Stomach (tissue), 9 donors: ENCODE results near the gene CBX2. TPM values are rescaled to one million over a fixed set of nuclear protein-coding genes. Genes with fewer than 3 reads are reported as not detected.

Experiments
- DNase-seq, 2 donors: peaks; one replicate each; pipeline versions ENCODE4 v3.0.0 to v3.0.0-alpha.2; 2013 to 2019
- H3K27ac ChIP-seq, 5 donors: fragments of 200-600 bp in 4 of 5; sonication (generic) in 4 of 5; one replicate each; pipeline ENCODE4 v1.5.1; 2013 to 2019; ENCODE audit warnings: mild to moderate bottlenecking in 1 of 5, moderate library complexity in 1 of 5
- H3K27me3 ChIP-seq, 3 donors: fragments of 200-600 bp; sonication (generic); one replicate each; pipeline ENCODE4 v1.5.1; 2017 to 2019; ENCODE audit warnings: mixed run types in 1 of 3
- H3K36me3 ChIP-seq, 4 donors: fragments of 200-600 bp; sonication (generic); 1 replicate in 3 of 4; 2 replicates in 1 of 4; pipeline ENCODE4 v1.5.1; 2016 to 2019
- H3K4me1 ChIP-seq, 4 donors: fragments of 200-600 bp; sonication (generic); one replicate each; pipeline ENCODE4 v1.5.1; 2016 to 2019
- H3K4me3 ChIP-seq, 4 donors: fragments of 200-600 bp; sonication (generic) in 3 of 4; one replicate each; pipeline ENCODE4 v1.5.1; 2016 to 2019; ENCODE audit warnings: mild to moderate bottlenecking in 1 of 4
- H3K9me3 ChIP-seq, 4 donors: fragments of 200-600 bp; sonication (generic); one replicate each; pipeline ENCODE4 v1.5.1; 2016 to 2019
- EP300 ChIP-seq: sonication (generic); formaldehyde crosslinking; IDR thresholded peaks from one replicate; pipeline ENCODE4 v1.6.1; 2017; ENCODE audit warnings: antibody characterized with exemption
- POLR2A ChIP-seq, 4 donors: fragments of 450-650 bp; IDR thresholded peaks; one replicate each; pipeline ENCODE4 v1.6.1; 2016; ENCODE audit warnings: antibody characterized with exemption in 4 of 4, control low read depth in 2 of 4, mild to moderate bottlenecking in 1 of 4, moderate library complexity in 1 of 4
- POLR2AphosphoS5 ChIP-seq, 3 donors: sonication (generic); formaldehyde crosslinking; IDR thresholded peaks; one replicate each; pipeline ENCODE4 v1.6.1; 2016; ENCODE audit warnings: antibody characterized with exemption in 3 of 3
- WGBS, 5 donors: extraction: QIAGEN DNeasy Blood & Tissue Kit in 3 of 5; methylation state at CpG; one replicate each; pipeline versions ENCODE4 v1.1.5 to v1.1.7; 2013 to 2018; 5-methylcytosine and 5-hydroxymethylcytosine counted together
- intact Hi-C: fragments of 100-400 bp; cut with DNase I; formaldehyde crosslinking; loops from one replicate; pipeline ENCODE4 v1.15.1; 2023; ENCODE audit warnings: low total_unique reads
- polyA plus RNA-seq, 3 donors: library from polyadenylated mRNA; stranded (reverse); fragments of 200-250 nt; gene quantifications; one replicate each; pipeline ENCODE4 v1.2.3, GENCODE V29; 2013
- total RNA-seq, 5 donors: library from RNA; depleted of rRNA; stranded (reverse); fragments of >200 nt; gene quantifications; one replicate each; pipeline versions ENCODE4 v1.1.0 to v1.2.3, GENCODE V29; 2014 to 2016
- TF ChIP-seq, protein P1 (sequence below), 7 experiments: fragments of 450-650 bp in 4 of 7; fragments of 200-600 bp in 3 of 7; sonication (generic) in 3 of 7; IDR thresholded peaks; one replicate each; pipeline ENCODE4 v1.5.1; 2016 to 2019; ENCODE audit warnings: antibody characterized with exemption in 7 of 7, control low read depth in 2 of 7, mild to moderate bottlenecking in 1 of 7
- donor health status: healthy with polysubstance abuse.
- donor health status: Bipolar disorder and iron deficiency.
- donor health status: healthy.

Gene CBX2
- total and polyA plus RNA-seq, 8 donors, result under 0.01 to 1.3 (median 1.0) TPM; not detected in 3

DNA sequence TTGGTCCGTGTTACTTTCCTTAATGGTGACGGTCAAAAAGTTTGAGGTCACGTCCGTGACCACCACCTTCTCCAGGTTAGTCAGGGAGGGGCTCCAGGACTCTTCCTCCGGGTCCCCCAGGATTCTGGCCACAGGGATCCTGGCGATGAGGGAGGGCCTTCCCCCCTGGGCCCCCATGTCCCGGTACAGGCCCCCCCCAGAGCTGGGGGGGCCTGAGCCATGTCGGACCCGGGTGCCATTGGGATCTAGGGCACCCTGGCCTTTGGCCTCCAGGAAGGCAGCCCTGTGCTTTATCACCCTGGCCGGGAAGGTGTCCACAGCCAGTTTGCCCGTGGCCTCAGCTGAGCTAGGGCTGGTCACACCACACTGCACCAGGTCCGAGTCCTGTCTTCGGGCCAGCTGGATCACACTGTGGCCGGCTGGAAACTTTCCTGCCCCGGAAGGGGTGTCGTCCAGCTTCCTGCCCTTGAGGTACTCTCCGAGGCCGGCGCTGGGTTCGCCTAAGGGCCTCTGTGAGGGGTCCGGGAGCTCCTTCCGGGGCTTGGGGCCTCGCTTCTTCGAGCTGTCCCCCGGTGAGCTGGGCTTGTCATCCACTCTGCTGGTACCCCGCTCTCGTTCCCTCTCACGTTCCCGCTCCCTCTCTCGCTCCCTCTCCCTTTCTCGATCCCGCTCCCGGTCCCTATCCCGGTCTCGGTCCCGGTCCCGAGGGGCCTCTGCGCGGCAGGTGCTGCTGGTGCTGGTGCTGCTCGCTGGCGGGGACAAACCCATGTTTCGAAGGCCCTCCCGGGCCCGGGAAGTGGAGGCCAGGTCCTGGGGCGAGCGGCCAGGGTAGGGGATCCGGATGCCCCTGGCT lies 16.9 kb downstream of the CBX2 start:
- peaks cover 47 to 81% (median 67%) of the 10 kb centered on the region in 4 donors for H3K4me1 ChIP-seq
- H3K36me3 ChIP-seq, result peaks cover 0 to 9% (median 6%) of the 10 kb centered on the region in 4 donors
- H3K4me3 ChIP-seq, result no peak overlapping the region
- peaks cover 49 to 81% (median 64%) of the 10 kb centered on the region in 3 donors for H3K27me3 ChIP-seq
- intact Hi-C loops, result loop anchor here (5.0 kb wide), 1 partner anchor 42 kb away; the partner anchor contains the start of gene CBX4
- peak overlapping the region in 1 of 5 donors; percentile 71 for H3K27ac ChIP-seq
- H3K9me3 ChIP-seq, result no peaks in the 10 kb centered on the region
- DNase-seq, result no peak
- WGBS, 5 donors, result 87 to 95% (median 92%) methylated on average over 36 to 47 of the region's 47 CpGs
- TF ChIP-seq EP300 (no peak), POLR2AphosphoS5 (IDR thresholded peaks at IDR 0.05) (no peak), POLR2A (IDR thresholded peaks at IDR 0.05) (no peak)
- TF ChIP-seq, protein P1, sequence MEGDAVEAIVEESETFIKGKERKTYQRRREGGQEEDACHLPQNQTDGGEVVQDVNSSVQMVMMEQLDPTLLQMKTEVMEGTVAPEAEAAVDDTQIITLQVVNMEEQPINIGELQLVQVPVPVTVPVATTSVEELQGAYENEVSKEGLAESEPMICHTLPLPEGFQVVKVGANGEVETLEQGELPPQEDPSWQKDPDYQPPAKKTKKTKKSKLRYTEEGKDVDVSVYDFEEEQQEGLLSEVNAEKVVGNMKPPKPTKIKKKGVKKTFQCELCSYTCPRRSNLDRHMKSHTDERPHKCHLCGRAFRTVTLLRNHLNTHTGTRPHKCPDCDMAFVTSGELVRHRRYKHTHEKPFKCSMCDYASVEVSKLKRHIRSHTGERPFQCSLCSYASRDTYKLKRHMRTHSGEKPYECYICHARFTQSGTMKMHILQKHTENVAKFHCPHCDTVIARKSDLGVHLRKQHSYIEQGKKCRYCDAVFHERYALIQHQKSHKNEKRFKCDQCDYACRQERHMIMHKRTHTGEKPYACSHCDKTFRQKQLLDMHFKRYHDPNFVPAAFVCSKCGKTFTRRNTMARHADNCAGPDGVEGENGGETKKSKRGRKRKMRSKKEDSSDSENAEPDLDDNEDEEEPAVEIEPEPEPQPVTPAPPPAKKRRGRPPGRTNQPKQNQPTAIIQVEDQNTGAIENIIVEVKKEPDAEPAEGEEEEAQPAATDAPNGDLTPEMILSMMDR (IDR thresholded peaks at IDR 0.05), result no peak

DNA sequence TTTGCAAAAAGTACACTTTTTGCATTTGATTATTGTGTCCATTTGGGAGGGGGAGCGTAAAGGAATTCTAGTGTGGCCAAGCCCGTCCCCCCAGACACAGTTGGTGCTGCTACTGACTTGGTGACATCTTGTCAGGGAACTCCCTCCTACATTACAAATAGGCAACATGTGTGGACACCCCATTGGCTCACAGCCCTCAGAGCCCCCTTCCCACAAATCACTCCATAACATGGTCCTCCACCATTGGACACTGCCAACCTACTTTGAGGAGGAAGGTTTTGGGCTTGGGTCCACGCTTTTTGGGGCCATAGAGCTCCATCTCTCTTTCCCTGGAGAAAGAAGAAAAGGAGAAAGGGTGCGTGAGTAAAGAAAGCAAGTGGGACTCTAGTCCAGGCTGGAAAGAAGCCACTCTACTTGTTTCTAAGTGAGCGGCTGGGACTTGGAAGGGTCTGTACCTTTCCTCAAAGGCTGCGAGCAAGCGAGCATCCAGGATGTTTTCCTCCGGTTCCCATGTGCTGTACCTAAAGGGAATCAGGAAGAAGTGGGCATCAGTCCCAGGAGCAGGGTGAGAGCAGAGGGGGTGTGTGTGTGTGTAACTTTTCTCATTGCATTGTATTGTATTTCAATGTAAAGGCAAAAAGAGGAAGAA lies 18.0 kb downstream of the CBX2 start:
- Histone ChIP-seq H3K4me1 (peaks cover 48 to 81% (median 69%) of the 10 kb centered on the region in 4 donors), H3K36me3 (peaks cover 0 to 9% (median 6%) of the 10 kb centered on the region in 4 donors)

DNA sequence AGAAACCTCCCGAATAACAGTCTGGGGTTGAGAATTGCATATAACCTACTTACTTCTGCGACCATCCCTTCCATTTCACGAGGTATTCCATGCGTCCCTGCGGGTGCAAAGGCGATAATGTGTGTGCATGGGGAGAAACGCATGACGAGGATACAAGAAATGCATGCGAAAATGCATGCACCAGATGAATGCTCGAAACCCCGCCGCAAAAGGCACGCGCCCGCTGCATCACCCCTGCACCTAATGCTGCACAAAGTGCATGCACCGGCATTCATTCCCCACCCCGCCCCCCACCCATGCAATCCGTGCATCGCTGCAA lies 18.5 kb downstream of the CBX2 start:
- TF ChIP-seq, protein P1 (IDR thresholded peaks at IDR 0.05), result no peak
- Histone ChIP-seq H3K27ac (peak overlapping the region; percentile 78 to 88 (median 87)), H3K9me3 (no peaks in the 10 kb centered on the region), H3K4me1 (peaks cover 48 to 81% (median 70%) of the 10 kb centered on the region in 4 donors), H3K27me3 (peaks cover 49 to 81% (median 64%) of the 10 kb centered on the region in 3 donors), H3K36me3 (peaks cover 0 to 9% (median 6%) of the 10 kb centered on the region in 4 donors), H3K4me3 (peak overlapping the region; percentile 54 to 75 (median 70))
- 1 to 2% (median 1%) methylated on average over 16 to 19 of the region's 19 CpGs for WGBS, 5 donors
- intact Hi-C loops, result loop anchor here (5.0 kb wide), 1 partner anchor 41 kb away; the partner anchor contains the start of gene CBX4
- no peak for DNase-seq

More for the DNA sequence above, 18.0 kb downstream of the CBX2 start:
- intact Hi-C loops, result loop anchor here (5.0 kb wide), 1 partner anchor 41 kb away; the partner anchor contains the start of gene CBX4
- Histone ChIP-seq H3K4me3 (peak overlapping the region; percentile 54 to 75 (median 70)), H3K9me3 (no peaks in the 10 kb centered on the region), H3K27me3 (peaks cover 49 to 81% (median 64%) of the 10 kb centered on the region in 3 donors), H3K27ac (no peak overlapping the region)
- 71 to 82% (median 80%) methylated on average over 8 of the region's 8 CpGs for WGBS, 5 donors
- no peak for DNase-seq
- no peak for TF ChIP-seq POLR2A (IDR thresholded peaks at IDR 0.05)

DNA sequence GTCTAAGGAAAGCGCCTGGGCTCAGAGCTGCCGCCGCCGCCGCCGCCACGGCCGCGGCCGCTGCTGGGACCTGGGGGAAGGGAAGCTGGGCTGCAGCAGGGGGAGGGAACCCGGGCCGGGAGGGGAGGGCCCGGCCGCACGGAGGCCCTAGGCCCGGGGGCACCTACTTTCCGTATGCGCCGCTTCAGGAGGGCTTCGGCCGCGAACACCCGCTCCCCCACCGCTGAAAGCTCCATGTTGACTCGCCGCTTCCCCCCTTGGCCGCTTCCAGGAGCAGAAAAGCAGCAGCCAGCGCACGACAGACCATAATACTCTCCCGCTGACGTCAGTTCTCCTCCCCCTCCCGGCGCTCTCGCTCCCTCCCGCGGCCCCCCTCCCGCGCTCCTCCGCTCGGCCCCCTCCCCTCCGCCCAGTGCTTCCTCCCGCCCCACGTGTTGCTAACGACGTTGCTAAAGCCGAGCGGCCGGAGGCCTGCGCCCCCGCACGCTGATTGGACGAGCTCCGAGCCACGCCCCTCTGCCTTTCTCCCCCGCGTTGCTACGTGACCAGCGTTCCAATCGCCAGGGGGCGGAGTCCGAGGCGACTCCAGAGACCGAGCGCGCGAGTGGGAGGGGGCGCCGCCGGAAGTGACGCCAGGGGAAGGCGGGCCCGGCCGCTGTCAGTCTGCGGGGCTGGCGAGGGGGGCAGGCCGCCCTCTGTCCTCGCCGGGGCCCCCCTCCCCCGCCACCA lies 19.0 kb downstream of the CBX2 start, which contains the start of gene CBX8:
Gene CBX8, minus strand, starts transcription at position 315 of the 729 bp plus-strand sequence. Its CDS starts 79 bp downstream, at position 236.
- H3K27me3 ChIP-seq, result peaks cover 49 to 81% (median 64%) of the 10 kb centered on the region in 3 donors
- peak within 1 kb of the TSS; percentile 54 to 75 (median 70) for H3K4me3 ChIP-seq
- WGBS, 5 donors, result 0 to 3% (median 1%) methylated on average over 28 to 79 of the region's 79 CpGs
- TF ChIP-seq, protein P1 (IDR thresholded peaks at IDR 0.05), result peak in 3 of 7 experiments; percentile 12 to 41 (median 40)
- peak; percentile 10 to 91 (median 88) for TF ChIP-seq POLR2AphosphoS5 (IDR thresholded peaks at IDR 0.05)
- TF ChIP-seq EP300, result no peak
- TF ChIP-seq POLR2A (IDR thresholded peaks at IDR 0.05), result no peak
- intact Hi-C loops, result loop anchor here (5.0 kb wide), 1 partner anchor 40 kb away; the partner anchor contains the start of gene CBX4
- H3K36me3 ChIP-seq, result peaks cover 0 to 9% (median 6%) of the 10 kb centered on the region in 4 donors
- H3K27ac ChIP-seq, result peak within 1 kb of the TSS; percentile 78 to 88 (median 87)
- H3K9me3 ChIP-seq, result no peaks in the 10 kb centered on the region
- peak; percentile 100 for DNase-seq
- H3K4me1 ChIP-seq, result peaks cover 49 to 80% (median 66%) of the 10 kb centered on the region in 4 donors
